ENCODE results near the gene MC4R. TPM values are rescaled to one million over a fixed set of nuclear protein-coding genes. Genes with fewer than 3 reads are reported as not detected.

The MC4R gene
- total RNA-seq, 1 experiment from 2014 or later, result not detected

GRCh38 chr18:60350941-60351340 is 21.6 kb downstream of the MC4R start:
- no peak overlapping the region for H3K27ac Mint-ChIP-seq (ENCODE audit: unreplicated experiment)
- intact Hi-C loops (cut with micrococcal nuclease; ENCODE audit: unreplicated experiment), result no loop called here
- DNase-seq, result no peak
- no peaks in the 10 kb centered on the region for H3K27me3 Mint-ChIP-seq (ENCODE audit: unreplicated experiment)
- no peaks in the 10 kb centered on the region for H3K36me3 Mint-ChIP-seq (ENCODE audit: insufficient read depth, unreplicated experiment)
- CTCF ChIA-PET, result no interaction called here
- H3K4me3 Mint-ChIP-seq (ENCODE audit: low read depth, unreplicated experiment), result no peak overlapping the region
- no peaks in the 10 kb centered on the region for H3K9me3 Mint-ChIP-seq (ENCODE audit: low read depth, unreplicated experiment)
- no peaks in the 10 kb centered on the region for H3K4me1 Mint-ChIP-seq (ENCODE audit: low read depth, unreplicated experiment)
- TF ChIP-seq CTCF (IDR thresholded peaks at IDR 0.05; ENCODE audit: unreplicated experiment), result no peak
- no TSS peak for BruUV-seq (replicated peaks)

GRCh38 chr18:60350150-60350549 is 22.4 kb downstream of the MC4R start:
- CTCF ChIA-PET, result no interaction called here
- H3K9me3 Mint-ChIP-seq (ENCODE audit: low read depth, unreplicated experiment), result no peaks in the 10 kb centered on the region

GRCh38 chr18:60347526-60348045 is 25.0 kb downstream of the MC4R start:
- intact Hi-C loops (cut with micrococcal nuclease; ENCODE audit: unreplicated experiment), result no loop called here
- CTCF ChIA-PET, result no interaction called here
- H3K27me3 Mint-ChIP-seq (ENCODE audit: unreplicated experiment), result no peaks in the 10 kb centered on the region

More at GRCh38 chr18:60350150-60350549, 22.4 kb downstream of the MC4R start:
- Mint-ChIP-seq H3K4me1 (ENCODE audit: low read depth, unreplicated experiment) (no peaks in the 10 kb centered on the region), H3K36me3 (ENCODE audit: insufficient read depth, unreplicated experiment) (no peaks in the 10 kb centered on the region), H3K27ac (ENCODE audit: unreplicated experiment) (no peak overlapping the region), H3K4me3 (ENCODE audit: low read depth, unreplicated experiment) (no peak overlapping the region), H3K27me3 (ENCODE audit: unreplicated experiment) (no peaks in the 10 kb centered on the region)
- DNase-seq, result no peak
- intact Hi-C loops (cut with micrococcal nuclease; ENCODE audit: unreplicated experiment), result no loop called here
- BruUV-seq (replicated peaks), result no TSS peak
- no peak for TF ChIP-seq CTCF (IDR thresholded peaks at IDR 0.05; ENCODE audit: unreplicated experiment)

GRCh38 chr18:60339018-60339417 is 33.6 kb downstream of the MC4R start:
- no peak for TF ChIP-seq CTCF (IDR thresholded peaks at IDR 0.05; ENCODE audit: unreplicated experiment)
- Mint-ChIP-seq H3K4me1 (ENCODE audit: low read depth, unreplicated experiment) (no peaks in the 10 kb centered on the region), H3K4me3 (ENCODE audit: low read depth, unreplicated experiment) (no peak overlapping the region), H3K36me3 (ENCODE audit: insufficient read depth, unreplicated experiment) (no peaks in the 10 kb centered on the region), H3K27ac (ENCODE audit: unreplicated experiment) (no peak overlapping the region), H3K9me3 (ENCODE audit: low read depth, unreplicated experiment) (peaks cover 3% of the 10 kb centered on the region), H3K27me3 (ENCODE audit: unreplicated experiment) (no peaks in the 10 kb centered on the region)
- intact Hi-C loops (cut with micrococcal nuclease; ENCODE audit: unreplicated experiment), result no loop called here
- CTCF ChIA-PET, result no interaction called here
- no peak for DNase-seq
- BruUV-seq (replicated peaks), result no TSS peak

More at GRCh38 chr18:60347526-60348045, 25.0 kb downstream of the MC4R start:
- DNase-seq, result no peak
- Mint-ChIP-seq H3K4me3 (ENCODE audit: low read depth, unreplicated experiment) (no peak overlapping the region), H3K27ac (ENCODE audit: unreplicated experiment) (no peak overlapping the region), H3K9me3 (ENCODE audit: low read depth, unreplicated experiment) (no peaks in the 10 kb centered on the region), H3K4me1 (ENCODE audit: low read depth, unreplicated experiment) (no peaks in the 10 kb centered on the region), H3K36me3 (ENCODE audit: insufficient read depth, unreplicated experiment) (no peaks in the 10 kb centered on the region)
- no TSS peak for BruUV-seq (replicated peaks)
- TF ChIP-seq CTCF (IDR thresholded peaks at IDR 0.05; ENCODE audit: unreplicated experiment), result no peak

Data from Calu3 (cell line).